HAP-1 (cell line): ENCODE data around the gene SORCS2.

Source experiments
- DNase-seq, 2 experiments: peaks; one replicate each; pipeline ENCODE4 v3.0.0-alpha.2; 2016 to 2020; ENCODE audit warnings: low spot score in 2 of 2
- H3K27me3 ChIP-seq: fragments of 250-450 bp; sonication (Bioruptor Pico); 2 replicates; pipeline ENCODE4 v1.5.1; 2020; ENCODE audit warnings: low read depth, mild to moderate bottlenecking, moderate library complexity
- H3K36me3 ChIP-seq: fragments of 250-450 bp; sonication (Bioruptor Pico); replicated peaks from 2 replicates; pipeline ENCODE4 v1.5.1; 2020; ENCODE audit warnings: mild to moderate bottlenecking
- H3K4me1 ChIP-seq: fragments of 250-450 bp; sonication (Bioruptor Pico); 2 replicates; pipeline ENCODE4 v1.5.1; 2020; ENCODE audit warnings: mild to moderate bottlenecking
- H3K4me3 ChIP-seq: fragments of 250-450 bp; sonication (Bioruptor Pico); 2 replicates; pipeline ENCODE4 v1.5.1; 2020; ENCODE audit warnings: mild to moderate bottlenecking, moderate library complexity
- H3K9me3 ChIP-seq: fragments of 250-450 bp; sonication (Bioruptor Pico); 2 replicates; pipeline ENCODE4 v1.5.1; 2020; ENCODE audit warnings: mild to moderate bottlenecking, moderate library complexity
- in situ Hi-C: fragments of 300-500 bp; cut with MboI; formaldehyde crosslinking; loops from 3 replicates; pipeline ENCODE4 v1.14.3; 2020; ENCODE audit warnings: low sequenced_read_pairs, inconsistent platforms, mixed read lengths

Gene SORCS2

GRCh38 chr4:7342223-7343080 is 150.1 kb downstream of the SORCS2 start:
- in situ Hi-C loops = no loop called here
- Histone ChIP-seq H3K36me3 (no peaks in the 10 kb centered on the region), H3K4me3 (no peak overlapping the region), H3K4me1 (no peaks in the 10 kb centered on the region), H3K9me3 (no peaks in the 10 kb centered on the region), H3K27me3 (0 out of 2 replicates have a peak, but pooled peaks cover 5% of the 10 kb centered on the region)
- no peak for DNase-seq

- Histone ChIP-seq H3K27me3 (0 out of 2 replicates have a peak, but pooled peaks cover 5% of the 10 kb centered on the region), H3K9me3 (no peaks in the 10 kb centered on the region), H3K36me3 (no peaks in the 10 kb centered on the region), H3K4me3 (no peak overlapping the region), H3K4me1 (no peaks in the 10 kb centered on the region)
- in situ Hi-C loops = no loop called here
- DNase-seq = no peak
Measured at GRCh38 chr4:7343081-7343655, 150.8 kb downstream of the SORCS2 start.

- Histone ChIP-seq H3K36me3 (no peaks in the 10 kb centered on the region), H3K27me3 (0 out of 2 replicates have a peak, but pooled peaks cover 5% of the 10 kb centered on the region), H3K4me1 (no peaks in the 10 kb centered on the region), H3K4me3 (no peak overlapping the region), H3K9me3 (no peaks in the 10 kb centered on the region)
- in situ Hi-C loops = no loop called here
- DNase-seq = no peak
Measured at GRCh38 chr4:7343950-7344349, 151.6 kb downstream of the SORCS2 start.

- Histone ChIP-seq H3K27me3 (0 out of 2 replicates have a peak, but pooled peaks cover 5% of the 10 kb centered on the region), H3K4me1 (no peaks in the 10 kb centered on the region), H3K4me3 (no peak overlapping the region), H3K9me3 (no peaks in the 10 kb centered on the region), H3K36me3 (no peaks in the 10 kb centered on the region)
- in situ Hi-C loops = no loop called here
- no peak for DNase-seq
Measured at GRCh38 chr4:7344636-7345155, 152.4 kb downstream of the SORCS2 start.

- Histone ChIP-seq H3K27me3 (0 out of 2 replicates have a peak, but pooled peaks cover 5% of the 10 kb centered on the region), H3K4me3 (no peak overlapping the region), H3K36me3 (no peaks in the 10 kb centered on the region), H3K9me3 (no peaks in the 10 kb centered on the region), H3K4me1 (no peaks in the 10 kb centered on the region)
- in situ Hi-C loops = no loop called here
- no peak for DNase-seq
Measured at GRCh38 chr4:7347981-7348380, 155.6 kb downstream of the SORCS2 start.

GRCh38 chr4:7348946-7349900 is 156.9 kb downstream of the SORCS2 start:
- no peak overlapping the region for H3K4me3 ChIP-seq
- DNase-seq = no peak
- in situ Hi-C loops = no loop called here

GRCh38 chr4:7350396-7350795 is 158.1 kb downstream of the SORCS2 start:
- no peaks in the 10 kb centered on the region for H3K36me3 ChIP-seq
- in situ Hi-C loops = no loop called here
- H3K4me1 ChIP-seq = no peaks in the 10 kb centered on the region
- no peaks in the 10 kb centered on the region for H3K9me3 ChIP-seq
- H3K27me3 ChIP-seq = 0 out of 2 replicates have a peak, but pooled peaks cover 5% of the 10 kb centered on the region
- DNase-seq = no peak
- no peak overlapping the region for H3K4me3 ChIP-seq

More at GRCh38 chr4:7348946-7349900, 156.9 kb downstream of the SORCS2 start:
- Histone ChIP-seq H3K27me3 (0 out of 2 replicates have a peak, but pooled peaks cover 5% of the 10 kb centered on the region), H3K36me3 (no peaks in the 10 kb centered on the region), H3K9me3 (no peaks in the 10 kb centered on the region), H3K4me1 (no peaks in the 10 kb centered on the region)

- no peaks in the 10 kb centered on the region for H3K9me3 ChIP-seq
- H3K27me3 ChIP-seq = 0 out of 2 replicates have a peak, but pooled peaks cover 5% of the 10 kb centered on the region
- in situ Hi-C loops = no loop called here
- H3K36me3 ChIP-seq = no peaks in the 10 kb centered on the region
- H3K4me3 ChIP-seq = no peak overlapping the region
- H3K4me1 ChIP-seq = no peaks in the 10 kb centered on the region
- DNase-seq = no peak
Measured at GRCh38 chr4:7351014-7351413, 158.7 kb downstream of the SORCS2 start.

- in situ Hi-C loops = no loop called here
- Histone ChIP-seq H3K36me3 (no peaks in the 10 kb centered on the region), H3K27me3 (no peaks in the 10 kb centered on the region), H3K4me1 (no peaks in the 10 kb centered on the region), H3K9me3 (no peaks in the 10 kb centered on the region), H3K4me3 (no peak overlapping the region)
- no peak for DNase-seq
Measured at GRCh38 chr4:7352486-7352885, 160.1 kb downstream of the SORCS2 start.

- no peaks in the 10 kb centered on the region for H3K9me3 ChIP-seq
- in situ Hi-C loops = no loop called here
- no peaks in the 10 kb centered on the region for H3K36me3 ChIP-seq
- H3K27me3 ChIP-seq = no peaks in the 10 kb centered on the region
- H3K4me1 ChIP-seq = no peaks in the 10 kb centered on the region
- no peak for DNase-seq
- H3K4me3 ChIP-seq = no peak overlapping the region
Measured at GRCh38 chr4:7353046-7353790, 160.9 kb downstream of the SORCS2 start.

GRCh38 chr4:7353846-7354610 is 161.7 kb downstream of the SORCS2 start:
- Histone ChIP-seq H3K9me3 (no peaks in the 10 kb centered on the region), H3K36me3 (no peaks in the 10 kb centered on the region), H3K27me3 (no peaks in the 10 kb centered on the region), H3K4me1 (no peaks in the 10 kb centered on the region), H3K4me3 (no peak overlapping the region)
- in situ Hi-C loops = no loop called here
- DNase-seq = no peak

GRCh38 chr4:7354927-7355326 is 162.6 kb downstream of the SORCS2 start:
- no peaks in the 10 kb centered on the region for H3K27me3 ChIP-seq
- no peaks in the 10 kb centered on the region for H3K9me3 ChIP-seq
- in situ Hi-C loops = no loop called here
- DNase-seq = no peak
- no peak overlapping the region for H3K4me3 ChIP-seq
- H3K36me3 ChIP-seq = no peaks in the 10 kb centered on the region
- no peaks in the 10 kb centered on the region for H3K4me1 ChIP-seq
